CD4-positive, alpha-beta T cell (primary cell): ENCODE data around the gene B9D1. TPM values are rescaled to one million over a fixed set of nuclear protein-coding genes. Genes with fewer than 3 reads are reported as not detected.

Experiments used
- ATAC-seq: fragments of 200-7000 bp; cut with Tn5 transposase; one replicate; pipeline ENCODE4 v1.10.0; 2022; ENCODE audit warnings: mild to moderate bottlenecking; ENCODE audit not compliant: poor library complexity
- CTCF ChIA-PET: fragments of 350-600 bp; sonication (Branson Sonifier 250); formaldehyde crosslinking; loops from one replicate; lab custom pipeline; 2021; ENCODE audit warnings: antibody characterized with exemption, inconsistent platforms; lab: Charles Lee
- POLR2A ChIA-PET: fragments of 350-600 bp; sonication (Branson Sonifier 250); formaldehyde crosslinking; loops from one replicate; lab custom pipeline; 2021; ENCODE audit warnings: antibody characterized with exemption, inconsistent platforms; lab: Charles Lee
- DNase-seq, 14 experiments: peaks; one replicate each; pipeline ENCODE4 v3.0.0-alpha.2; 2013 to 2020; ENCODE audit warnings: mixed read lengths in 2 of 14
- H3K27ac ChIP-seq, 2 donors: one replicate each; pipeline versions ENCODE4 v1.5.1 to v1.7.0; 2013; ENCODE audit warnings: low read length in 2 of 2, low read depth in 1 of 2, mild to moderate bottlenecking in 1 of 2
- H3K27me3 ChIP-seq, 2 experiments: 1 replicate in 1 of 2; 2 replicates in 1 of 2; pipeline versions ENCODE4 v1.6.1 to v1.7.0; 2013; ENCODE audit warnings: low read length in 2 of 2, control low read depth in 1 of 2, mild to moderate bottlenecking in 1 of 2, moderate library complexity in 1 of 2; ENCODE audit not compliant: insufficient read depth in 2 of 2, control insufficient read depth in 1 of 2
- H3K36me3 ChIP-seq: one replicate; pipeline ENCODE4 v1.6.1; 2013; ENCODE audit warnings: low read length, control low read depth; ENCODE audit not compliant: insufficient read depth
- H3K4me1 ChIP-seq: one replicate; pipeline ENCODE4 v1.6.1; 2013; ENCODE audit warnings: low read length, control low read depth; ENCODE audit not compliant: insufficient read depth
- H3K4me3 ChIP-seq: one replicate; pipeline ENCODE4 v1.5.1; 2013; ENCODE audit warnings: mild to moderate bottlenecking, low read length, moderate library complexity
- H3K9me3 ChIP-seq, 2 experiments: 1 replicate in 1 of 2; 2 replicates in 1 of 2; pipeline versions ENCODE4 v1.6.1 to v1.7.0; 2013; ENCODE audit warnings: low read length in 2 of 2, mild to moderate bottlenecking in 2 of 2, control low read depth in 1 of 2, moderate library complexity in 1 of 2; ENCODE audit not compliant: control insufficient read depth in 1 of 2, insufficient read depth in 1 of 2
- H3K27ac Mint-ChIP-seq: one replicate; pipeline ENCODE4 v1.8.0; 2020; ENCODE audit warnings: mixed read lengths
- H3K27me3 Mint-ChIP-seq: one replicate; pipeline ENCODE4 v1.8.0; 2021; ENCODE audit warnings: mixed read lengths
- H3K36me3 Mint-ChIP-seq: one replicate; pipeline ENCODE4 v1.8.0; 2021; ENCODE audit warnings: low read depth, mixed read lengths
- H3K4me1 Mint-ChIP-seq: one replicate; pipeline ENCODE4 v1.8.0; 2021; ENCODE audit warnings: low read depth, mixed read lengths
- H3K4me3 Mint-ChIP-seq: one replicate; pipeline ENCODE4 v1.8.0; 2020; ENCODE audit warnings: mild to moderate bottlenecking, mixed read lengths
- H3K9me3 Mint-ChIP-seq: one replicate; pipeline ENCODE4 v1.8.0; 2020; ENCODE audit warnings: mixed read lengths
- CTCF ChIP-seq: fragments of 200-600 bp; IDR thresholded peaks from one replicate; pipeline ENCODE4 v1.8.0; 2022; ENCODE audit warnings: antibody characterized with exemption, mild to moderate bottlenecking
- intact Hi-C, 2 experiments: fragments of 100-400 bp; cut with DNase I in 1 of 2; cut with micrococcal nuclease in 1 of 2; formaldehyde crosslinking; loops; one replicate each; pipeline versions ENCODE4 v1.15.1 to v1.9.0; 2023 to 2025; cut with DNase I, micrococcal nuclease
- total RNA-seq, 174 experiments: library from RNA in 2 of 174; stranded (reverse) in 2 of 174; gene quantifications; one replicate each; pipeline ENCODE4 v1.2.3 and lab custom pipeline; 2021 to 2026

The B9D1 gene
- total RNA-seq, 2 experiments from 2014 or later = 0.66 to 0.73 TPM

DNA sequence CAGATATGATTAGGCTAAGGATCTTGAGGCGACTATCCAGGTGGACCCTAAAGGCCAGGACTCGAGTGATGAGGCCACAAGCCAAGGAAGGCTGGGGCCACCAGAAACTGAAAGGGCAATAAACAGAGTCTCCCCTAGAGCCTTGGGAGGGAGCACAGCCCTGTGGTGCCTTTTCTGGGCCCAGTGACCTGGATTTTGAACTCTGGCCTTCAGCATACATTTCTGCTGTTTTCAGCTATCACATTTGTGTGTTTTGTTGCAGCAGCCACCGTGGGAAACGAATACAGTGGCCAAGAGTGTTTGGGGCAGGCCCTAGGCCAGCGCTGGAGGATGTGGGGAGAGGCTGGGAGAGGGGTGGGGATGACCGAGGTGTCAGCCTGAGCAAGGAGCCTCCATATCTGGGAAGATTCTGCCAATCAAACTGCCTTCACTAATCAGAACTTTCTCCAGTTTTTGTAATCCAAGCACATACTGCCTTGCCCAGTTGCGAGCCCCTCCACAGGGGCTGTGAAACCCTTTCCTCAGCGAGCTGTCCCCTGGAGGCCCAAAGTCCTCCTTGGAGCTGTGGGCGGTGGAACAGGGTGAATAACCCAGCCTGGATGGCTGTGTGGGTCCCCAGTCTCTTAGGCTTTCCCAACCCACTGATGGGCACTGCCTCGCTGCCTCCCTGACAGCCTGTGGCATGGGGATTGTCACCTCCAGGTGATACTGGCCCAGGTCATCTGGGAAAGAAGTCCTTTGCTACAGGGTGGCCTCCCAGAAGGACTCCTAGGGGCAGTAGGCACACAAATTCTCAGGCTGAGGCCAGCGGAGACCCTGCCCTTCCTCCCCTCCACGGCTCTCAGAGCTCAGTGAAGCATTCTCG is 16.8 kb downstream of the B9D1 start:
- no peak overlapping the region for H3K4me3 ChIP-seq
- intact Hi-C loops = no loop called here
- no peaks in the 10 kb centered on the region for H3K4me1 Mint-ChIP-seq
- no peak overlapping the region for H3K27ac Mint-ChIP-seq
- no peaks in the 10 kb centered on the region for H3K27me3 ChIP-seq
- ATAC-seq (no peak), DNase-seq (peak in 2 of 14 experiments; percentile 3 to 20)
- no peaks in the 10 kb centered on the region for H3K9me3 ChIP-seq
- H3K9me3 Mint-ChIP-seq = no peaks in the 10 kb centered on the region
- H3K27me3 Mint-ChIP-seq = peaks cover 12% of the 10 kb centered on the region
- ChIA-PET CTCF (no interaction called here), POLR2A (no interaction called here)
- H3K4me1 ChIP-seq = no peaks in the 10 kb centered on the region
- H3K27ac ChIP-seq = no peak overlapping the region
- no peaks in the 10 kb centered on the region for H3K36me3 Mint-ChIP-seq
- TF ChIP-seq CTCF = no peak
- no peak overlapping the region for H3K4me3 Mint-ChIP-seq
- no peaks in the 10 kb centered on the region for H3K36me3 ChIP-seq

- CTCF ChIA-PET = no interaction called here
Observed at GRCh38 chr17:19345067-19345460, 17.5 kb downstream of the B9D1 start.

GRCh38 chr17:19344311-19345066 is 18.0 kb downstream of the B9D1 start:
- no peak overlapping the region for H3K4me3 Mint-ChIP-seq
- H3K9me3 Mint-ChIP-seq = no peaks in the 10 kb centered on the region
- ChIA-PET CTCF (no interaction called here), POLR2A (interaction anchor here (1.5 kb wide), 1 partner anchor 33 kb away, joined by 4 read pairs; no protein-coding TSS in a partner anchor)
- Histone ChIP-seq H3K36me3 (no peaks in the 10 kb centered on the region), H3K27me3 (peaks cover 0 to under 1% of the 10 kb centered on the region in 2 experiments), H3K4me3 (no peak overlapping the region), H3K4me1 (no peaks in the 10 kb centered on the region), H3K27ac (no peak overlapping the region), H3K9me3 (no peaks in the 10 kb centered on the region)
- no peak overlapping the region for H3K27ac Mint-ChIP-seq
- no peaks in the 10 kb centered on the region for H3K36me3 Mint-ChIP-seq
- intact Hi-C loops = no loop called here
- no peak for DNase-seq
- TF ChIP-seq CTCF = no peak
- H3K27me3 Mint-ChIP-seq = peaks cover 14% of the 10 kb centered on the region
- H3K4me1 Mint-ChIP-seq = no peaks in the 10 kb centered on the region
- no peak for ATAC-seq

More at GRCh38 chr17:19345067-19345460, 17.5 kb downstream of the B9D1 start:
- H3K9me3 Mint-ChIP-seq = no peaks in the 10 kb centered on the region
- intact Hi-C loops = no loop called here
- no peak for DNase-seq
- no peaks in the 10 kb centered on the region for H3K27me3 ChIP-seq
- H3K27ac ChIP-seq = no peak overlapping the region
- H3K36me3 Mint-ChIP-seq = no peaks in the 10 kb centered on the region
- H3K4me3 Mint-ChIP-seq = no peak overlapping the region
- H3K36me3 ChIP-seq = no peaks in the 10 kb centered on the region
- H3K4me1 Mint-ChIP-seq = no peaks in the 10 kb centered on the region
- no peak for TF ChIP-seq CTCF
- no peaks in the 10 kb centered on the region for H3K4me1 ChIP-seq
- H3K4me3 ChIP-seq = no peak overlapping the region
- no peak for ATAC-seq
- H3K27me3 Mint-ChIP-seq = peaks cover 12% of the 10 kb centered on the region
- H3K9me3 ChIP-seq = no peaks in the 10 kb centered on the region
- H3K27ac Mint-ChIP-seq = no peak overlapping the region
- POLR2A ChIA-PET = interaction anchor here (1.5 kb wide), 1 partner anchor 32 kb away, joined by 4 read pairs; no protein-coding TSS in a partner anchor
